ENCODE measurements around the gene SPDYC. TPM values are rescaled to one million over a fixed set of nuclear protein-coding genes. Genes with fewer than 3 reads are reported as not detected.

Gene SPDYC
- total and polyA plus RNA-seq, 9 of the 15 experiments (the other 6 are each of a cell fraction or from before 2014, with no cell fraction given): 4.4 to 18.8 (median 9.2) TPM

- ChIA-PET POLR2A (interaction anchor here (0.8 to 3.3 kb wide), 4 partner anchors 17 to 22 kb away, joined by 3 to 25 read pairs (median 4); partner anchors contain the start of genes SPDYC and SYVN1), CTCF (ENCODE audit: low intra/inter-chr PET ratio) (no interaction called here)
- DNase-seq (ENCODE audit: extremely low read depth in 1 of 4, low spot score in 3 of 4): no peak
- no peaks in the 10 kb centered on the region for H3K9me1 ChIP-seq (ENCODE audit: control insufficient read depth, insufficient read depth, low read length)
- H3K79me2 ChIP-seq (ENCODE audit: control insufficient read depth, insufficient read depth, low read length): no peaks in the 10 kb centered on the region
- peak overlapping the region; percentile 82 for H3K27ac ChIP-seq (ENCODE audit: extremely low read depth, low read depth, low read length)
- H3K4me2 ChIP-seq (ENCODE audit: insufficient read depth, low read length): peak overlapping the region; percentile 68; the same call in 1 of the 2 replicates
- intact Hi-C loops (cut with micrococcal nuclease): no loop called here
- WGBS (ENCODE audit: insufficient coverage, low coverage, missing lambda C conversion rate): 48% methylated on average over 2 of the region's 3 CpGs
- FAIRE-seq: no peak
- no peaks in the 10 kb centered on the region for H4K20me1 ChIP-seq (replicated peaks; ENCODE audit: control insufficient read depth, insufficient read depth, low read length)
- BruUV-seq (replicated peaks): no TSS peak
- no peak overlapping the region for H3K4me3 ChIP-seq
- peak overlapping the region; percentile 96 for H2AFZ ChIP-seq (ENCODE audit: low read depth, low read length)
- H3K27me3 ChIP-seq (ENCODE audit: control insufficient read depth in 2 of 2, insufficient read depth in 2 of 2, low read length in 2 of 2): no peaks in the 10 kb centered on the region
- in situ Hi-C loops (cut with MboI): no loop called here
- peak overlapping the region; percentile 48 to 89; a peak in 3 of 4 replicates for H3K9ac ChIP-seq (ENCODE audit: insufficient read depth in 1 of 2, low read depth in 2 of 2, low read length in 2 of 2)
- no peaks in the 10 kb centered on the region; the same call in 1 of the 2 replicates for H3K9me3 ChIP-seq (replicated peaks; ENCODE audit: control insufficient read depth, insufficient read depth, low read depth, low read length)
- TF ChIP-seq HCFC1 (IDR thresholded peaks at IDR 0.05; ENCODE audit: low read depth, low read length) (no peak), NCOA2 (IDR thresholded peaks at IDR 0.05; ENCODE audit: partially characterized antibody in 2 of 2) (no peak), ZNF121 (CRISPR knock-in tag; conservative IDR thresholded peaks at IDR 0.05) (peak; percentile 74), STAG1 (CRISPR knock-in tag; IDR thresholded peaks at IDR 0.05; ENCODE audit: borderline replicate concordance) (no peak), SETDB1 (IDR thresholded peaks at IDR 0.05; ENCODE audit: low read length) (no peak), SMARCB1 (IDR thresholded peaks at IDR 0.05; ENCODE audit: insufficient read length, low read depth) (no peak), RBM15 (IDR thresholded peaks at IDR 0.05; ENCODE audit: insufficient read depth, low read length) (no peak), ZNF347 (CRISPR knock-in tag; IDR thresholded peaks at IDR 0.05; ENCODE audit: low read depth) (no peak), RFX7 (CRISPR knock-in tag; IDR thresholded peaks at IDR 0.05) (no peak), ZNF133 (CRISPR knock-in tag; IDR thresholded peaks at IDR 0.05) (no peak), SRF (CRISPR knock-in tag; IDR thresholded peaks at IDR 0.05) (no peak)
- TF ChIP-seq, protein P1, sequence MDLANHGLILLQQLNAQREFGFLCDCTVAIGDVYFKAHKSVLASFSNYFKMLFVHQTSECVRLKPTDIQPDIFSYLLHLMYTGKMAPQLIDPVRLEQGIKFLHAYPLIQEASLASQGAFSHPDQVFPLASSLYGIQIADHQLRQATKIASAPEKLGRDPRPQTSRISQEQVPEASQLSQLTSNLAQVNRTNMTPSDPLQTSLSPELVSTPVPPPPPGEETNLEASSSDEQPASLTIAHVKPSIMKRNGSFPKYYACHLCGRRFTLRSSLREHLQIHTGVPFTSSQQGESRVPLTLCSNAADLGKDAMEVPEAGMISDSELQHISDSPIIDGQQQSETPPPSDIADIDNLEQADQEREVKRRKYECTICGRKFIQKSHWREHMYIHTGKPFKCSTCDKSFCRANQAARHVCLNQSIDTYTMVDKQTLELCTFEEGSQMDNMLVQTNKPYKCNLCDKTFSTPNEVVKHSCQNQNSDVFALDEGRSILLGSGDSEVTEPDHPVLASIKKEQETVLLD (IDR thresholded peaks at IDR 0.05): no peak
- TF ChIP-seq, protein P2, sequence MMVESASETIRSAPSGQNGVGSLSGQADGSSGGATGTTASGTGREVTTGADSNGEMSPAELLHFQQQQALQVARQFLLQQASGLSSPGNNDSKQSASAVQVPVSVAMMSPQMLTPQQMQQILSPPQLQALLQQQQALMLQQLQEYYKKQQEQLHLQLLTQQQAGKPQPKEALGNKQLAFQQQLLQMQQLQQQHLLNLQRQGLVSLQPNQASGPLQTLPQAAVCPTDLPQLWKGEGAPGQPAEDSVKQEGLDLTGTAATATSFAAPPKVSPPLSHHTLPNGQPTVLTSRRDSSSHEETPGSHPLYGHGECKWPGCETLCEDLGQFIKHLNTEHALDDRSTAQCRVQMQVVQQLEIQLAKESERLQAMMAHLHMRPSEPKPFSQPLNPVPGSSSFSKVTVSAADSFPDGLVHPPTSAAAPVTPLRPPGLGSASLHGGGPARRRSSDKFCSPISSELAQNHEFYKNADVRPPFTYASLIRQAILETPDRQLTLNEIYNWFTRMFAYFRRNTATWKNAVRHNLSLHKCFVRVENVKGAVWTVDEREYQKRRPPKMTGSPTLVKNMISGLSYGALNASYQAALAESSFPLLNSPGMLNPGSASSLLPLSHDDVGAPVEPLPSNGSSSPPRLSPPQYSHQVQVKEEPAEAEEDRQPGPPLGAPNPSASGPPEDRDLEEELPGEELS (CRISPR knock-in tag; IDR thresholded peaks at IDR 0.05; ENCODE audit: borderline replicate concordance): no peak
- TF ChIP-seq, protein P3, sequence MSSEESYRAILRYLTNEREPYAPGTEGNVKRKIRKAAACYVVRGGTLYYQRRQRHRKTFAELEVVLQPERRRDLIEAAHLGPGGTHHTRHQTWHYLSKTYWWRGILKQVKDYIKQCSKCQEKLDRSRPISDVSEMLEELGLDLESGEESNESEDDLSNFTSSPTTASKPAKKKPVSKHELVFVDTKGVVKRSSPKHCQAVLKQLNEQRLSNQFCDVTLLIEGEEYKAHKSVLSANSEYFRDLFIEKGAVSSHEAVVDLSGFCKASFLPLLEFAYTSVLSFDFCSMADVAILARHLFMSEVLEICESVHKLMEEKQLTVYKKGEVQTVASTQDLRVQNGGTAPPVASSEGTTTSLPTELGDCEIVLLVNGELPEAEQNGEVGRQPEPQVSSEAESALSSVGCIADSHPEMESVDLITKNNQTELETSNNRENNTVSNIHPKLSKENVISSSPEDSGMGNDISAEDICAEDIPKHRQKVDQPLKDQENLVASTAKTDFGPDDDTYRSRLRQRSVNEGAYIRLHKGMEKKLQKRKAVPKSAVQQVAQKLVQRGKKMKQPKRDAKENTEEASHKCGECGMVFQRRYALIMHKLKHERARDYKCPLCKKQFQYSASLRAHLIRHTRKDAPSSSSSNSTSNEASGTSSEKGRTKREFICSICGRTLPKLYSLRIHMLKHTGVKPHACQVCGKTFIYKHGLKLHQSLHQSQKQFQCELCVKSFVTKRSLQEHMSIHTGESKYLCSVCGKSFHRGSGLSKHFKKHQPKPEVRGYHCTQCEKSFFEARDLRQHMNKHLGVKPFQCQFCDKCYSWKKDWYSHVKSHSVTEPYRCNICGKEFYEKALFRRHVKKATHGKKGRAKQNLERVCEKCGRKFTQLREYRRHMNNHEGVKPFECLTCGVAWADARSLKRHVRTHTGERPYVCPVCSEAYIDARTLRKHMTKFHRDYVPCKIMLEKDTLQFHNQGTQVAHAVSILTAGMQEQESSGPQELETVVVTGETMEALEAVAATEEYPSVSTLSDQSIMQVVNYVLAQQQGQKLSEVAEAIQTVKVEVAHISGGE (CRISPR knock-in tag; IDR thresholded peaks at IDR 0.05): 0 out of 6 replicates have a peak, but pooled peaks of 1 of the 3 experiments have one; percentile 4
- no peaks in the 10 kb centered on the region for H3K36me3 ChIP-seq (ENCODE audit: control insufficient read depth, insufficient read depth, low read length)
- H3K4me1 ChIP-seq (replicated peaks in 1 of 2; ENCODE audit: control insufficient read depth in 2 of 2, insufficient read depth in 2 of 2, low read length in 2 of 2): peaks cover 20 to 26% of the 10 kb centered on the region in 2 experiments
- ATAC-seq: no peak
These were observed 18.6 kb upstream of the SPDYC start for GRCh38 chr11:65151331-65151899.
